Stimulated activated CD4-positive, alpha-beta T cell treated with anti-CD3 and anti-CD28 coated beads, Interleukin-2, amount 100 ng/mL, for 48 hours (primary cell): Measurements from ENCODE around the gene IL1RAP.

ENCODE experiments used
- DNase-seq, 2 donors: peaks; one replicate each; pipeline ENCODE4 v3.0.0-alpha.2; 2020

The IL1RAP gene

DNA sequence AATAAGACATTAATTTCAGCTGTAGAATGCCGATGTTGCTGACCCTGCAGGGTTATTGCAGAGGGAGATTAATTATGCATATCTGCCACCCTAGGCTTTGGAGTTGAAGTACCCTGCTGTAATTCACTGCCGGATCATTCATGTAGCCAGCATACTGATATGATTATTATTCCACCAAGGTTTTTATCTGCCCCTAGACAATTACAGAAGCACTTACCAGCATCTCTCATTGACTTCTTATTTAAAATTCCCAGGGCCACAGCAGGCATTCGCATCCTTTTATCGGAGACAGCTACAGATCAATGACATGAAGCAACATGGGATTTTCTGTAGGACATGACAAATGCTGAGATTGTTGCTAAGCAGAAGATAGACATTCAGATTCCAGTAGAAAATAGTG is 31.3 kb downstream of the IL1RAP start:
- DNase-seq: no peak

GRCh38 chr3:190546881-190547510 is 33.1 kb downstream of the IL1RAP start:
- DNase-seq: no peak

DNA sequence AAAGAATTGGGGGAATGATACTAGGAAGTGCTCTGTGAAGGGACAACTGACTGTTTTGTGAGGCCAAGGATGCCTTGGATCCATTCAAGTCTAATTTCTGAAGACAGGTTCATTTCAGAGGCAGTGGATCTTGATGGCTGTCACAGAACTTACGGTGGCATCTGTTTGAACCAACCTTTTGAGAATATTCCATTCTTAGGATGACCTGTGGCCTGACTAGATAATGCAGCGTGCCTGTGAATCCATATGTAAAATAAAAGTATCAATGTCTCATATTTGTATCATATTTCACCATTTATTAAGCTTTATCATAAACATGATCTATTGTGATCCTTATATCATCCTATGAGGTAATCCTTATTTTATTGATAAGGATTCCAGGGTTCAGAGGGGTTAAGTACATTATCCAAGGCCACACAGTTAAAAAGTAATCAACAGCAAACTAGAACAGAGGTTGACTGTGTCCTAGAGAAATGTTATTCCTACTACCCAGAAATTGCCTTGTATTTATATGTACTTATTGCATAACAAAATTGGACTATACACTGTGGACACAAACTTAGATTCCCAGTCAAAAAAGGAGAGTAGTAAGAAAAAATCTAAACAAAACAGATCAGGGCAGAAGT is 34.3 kb downstream of the IL1RAP start:
- DNase-seq: no peak

DNA sequence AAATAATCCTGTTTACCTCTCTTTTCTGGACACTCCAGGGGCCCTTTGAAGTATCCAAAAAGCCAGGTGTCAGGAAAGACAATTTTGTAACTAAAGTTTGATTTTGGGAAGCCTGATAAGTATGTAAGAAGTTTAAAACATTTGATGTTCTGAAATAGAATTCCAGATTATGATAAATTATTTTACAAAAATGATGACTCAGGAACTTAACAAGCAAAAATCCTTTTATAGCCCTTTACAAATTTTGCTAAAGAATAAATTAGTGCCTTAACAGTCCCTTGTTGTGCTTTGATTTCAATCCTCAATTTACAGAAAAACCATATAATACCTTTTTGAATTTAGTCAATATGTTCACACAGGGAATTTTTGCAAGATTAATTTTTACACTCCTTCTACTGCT is 38.1 kb downstream of the IL1RAP start:
- DNase-seq: no peak

- DNase-seq: no peak
These were observed 39.3 kb downstream of the IL1RAP start for GRCh38 chr3:190552969-190553759.

- no peak for DNase-seq
These were observed 40.3 kb downstream of the IL1RAP start for GRCh38 chr3:190554197-190554596.

DNA sequence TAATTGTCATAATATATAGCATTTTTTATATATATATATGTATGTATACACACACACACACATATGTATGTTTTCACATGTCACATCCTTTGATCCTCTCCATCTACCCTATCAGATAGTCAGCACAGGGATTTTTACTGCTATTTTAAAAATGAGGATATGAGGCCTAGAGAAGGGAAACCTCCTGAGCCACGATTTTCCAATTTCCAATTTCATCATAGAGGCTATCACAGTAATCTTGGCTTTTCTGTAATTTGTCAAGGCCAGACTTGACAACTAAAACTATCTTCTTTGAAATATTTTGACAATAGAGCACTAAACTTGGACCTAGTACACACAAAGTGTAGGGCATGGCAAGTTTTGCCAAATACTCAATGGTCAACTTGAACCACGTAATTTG is 42.5 kb downstream of the IL1RAP start:
- no peak for DNase-seq

DNA sequence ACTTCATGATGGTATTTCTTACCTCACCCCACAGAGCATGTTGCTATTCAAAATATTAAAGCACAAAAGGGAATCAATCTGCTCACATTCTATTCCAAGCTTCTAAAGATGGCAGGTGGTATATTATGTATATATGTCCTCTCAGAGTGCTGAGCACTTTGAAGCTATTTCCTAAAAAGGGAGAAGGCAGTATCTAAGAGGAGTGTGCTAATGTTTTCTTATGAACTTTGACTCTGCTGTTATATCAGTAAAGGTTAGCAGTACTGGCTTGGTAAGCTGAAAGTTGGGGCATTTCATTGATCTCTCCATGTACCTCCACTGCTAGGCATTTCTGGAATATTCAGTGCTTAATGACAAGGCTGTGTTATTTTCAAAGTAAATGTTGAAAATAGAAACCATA is 43.4 kb downstream of the IL1RAP start:
- no peak for DNase-seq

DNA sequence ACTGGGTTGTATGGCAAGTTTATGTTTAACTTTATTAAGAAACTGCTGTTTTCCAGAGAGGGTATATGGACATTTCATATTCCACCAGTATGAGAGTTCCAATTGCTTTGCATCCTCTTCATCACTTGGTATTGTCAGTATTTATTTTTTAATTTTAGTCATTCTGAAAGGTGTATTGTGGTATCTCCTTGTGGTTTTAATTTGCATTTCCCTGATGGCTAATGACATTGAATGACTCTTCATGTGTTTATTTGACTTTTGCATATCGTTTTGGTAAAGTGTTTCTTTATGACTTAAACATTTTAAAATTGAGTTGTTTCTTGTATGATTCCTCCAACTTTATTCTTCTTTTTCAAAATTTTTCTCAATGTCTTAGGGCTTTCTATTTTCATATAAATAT is 44.4 kb downstream of the IL1RAP start:
- no peak for DNase-seq

DNA sequence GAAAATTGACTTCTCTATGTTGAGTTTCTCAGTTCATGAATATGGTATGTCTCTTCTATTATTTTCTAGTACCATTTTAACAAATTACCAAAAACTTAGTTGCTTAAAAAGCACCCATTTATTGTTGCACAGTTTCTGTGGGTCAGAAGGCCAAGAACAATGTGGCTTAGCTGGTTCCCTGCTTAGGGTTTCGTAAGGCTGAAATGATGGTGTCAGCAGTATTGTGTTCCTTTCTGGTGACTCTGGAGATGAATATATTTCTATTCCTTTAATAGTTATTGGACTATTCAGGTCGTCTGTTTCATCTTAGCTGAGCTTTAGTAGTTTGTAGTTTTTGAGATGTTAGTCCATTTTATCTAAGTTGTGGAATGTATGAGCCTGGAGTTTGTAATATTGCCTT is 44.9 kb downstream of the IL1RAP start:
- DNase-seq: no peak

DNA sequence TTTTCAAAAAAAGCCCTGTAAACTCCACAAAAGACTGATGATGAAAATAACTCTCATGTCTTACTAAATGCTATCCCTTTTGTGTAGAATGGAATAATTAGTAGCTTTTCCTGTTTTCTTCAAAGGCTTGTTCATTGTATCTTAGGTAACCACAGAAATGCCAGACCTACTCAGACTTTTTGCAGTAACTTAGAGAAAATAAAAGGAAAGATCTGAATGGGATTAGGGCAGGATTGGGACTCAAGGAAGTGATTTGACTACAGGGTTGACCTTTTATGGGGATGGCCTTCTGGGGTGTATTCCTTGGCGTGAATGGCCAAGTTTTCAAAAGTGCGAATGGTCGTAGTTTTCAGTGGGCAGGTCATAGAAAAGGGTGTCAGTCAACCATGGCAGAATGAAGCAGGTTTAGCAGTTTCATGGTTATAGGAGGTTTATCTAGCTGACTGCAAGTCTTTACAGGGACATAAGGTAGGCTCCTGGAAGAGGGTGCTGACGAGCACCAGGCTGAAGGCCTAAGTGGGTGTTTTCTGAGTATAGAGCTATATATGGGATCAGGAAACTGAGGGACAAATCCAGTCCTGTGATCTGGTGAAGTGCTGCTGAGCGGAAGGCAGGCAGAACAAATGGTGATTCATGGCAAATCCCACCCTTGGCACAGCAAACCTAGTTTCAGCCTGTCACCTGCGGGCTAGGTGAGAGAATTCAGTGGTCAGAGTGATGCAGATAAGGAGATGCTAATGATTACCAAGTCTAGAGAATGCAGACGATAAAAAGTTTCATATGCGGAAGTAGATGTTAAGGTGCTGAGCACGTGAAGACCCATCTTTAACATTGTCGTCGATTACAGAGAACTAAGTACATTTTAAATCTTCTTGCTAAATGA is 46.4 kb downstream of the IL1RAP start:
- no peak for DNase-seq

DNA sequence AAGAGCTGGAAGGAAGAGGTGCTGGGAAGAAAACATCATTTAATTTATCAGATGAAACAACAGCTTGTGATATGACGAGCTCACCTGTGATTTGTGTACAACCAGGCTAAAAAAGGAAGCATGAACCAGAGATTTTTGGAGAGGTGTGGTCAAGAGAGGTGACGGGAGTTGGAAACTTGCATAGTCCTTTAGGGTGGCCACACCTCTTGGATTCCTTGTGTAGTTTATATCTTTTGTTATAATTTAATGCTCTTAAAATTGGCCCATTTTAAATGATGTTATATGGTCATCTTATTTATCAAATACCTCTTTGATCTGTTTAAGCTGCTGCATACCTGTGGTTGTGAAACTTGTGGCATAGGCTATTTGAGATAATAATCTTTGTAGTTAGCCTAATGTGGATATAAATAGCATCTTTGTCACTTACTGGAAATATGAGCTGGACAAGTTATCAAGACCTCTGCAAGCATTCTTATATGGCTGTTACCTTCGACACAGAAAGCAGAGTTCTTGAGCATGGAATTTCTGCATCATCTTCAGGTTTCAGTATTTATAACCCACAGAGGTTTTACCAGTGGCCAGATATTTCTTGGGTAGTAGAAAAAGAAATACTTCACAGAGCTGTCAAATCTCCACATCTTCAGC is 49.1 kb downstream of the IL1RAP start:
- DNase-seq: no peak

- no peak for DNase-seq
These were observed 50.3 kb downstream of the IL1RAP start for GRCh38 chr3:190564175-190564574.

DNA sequence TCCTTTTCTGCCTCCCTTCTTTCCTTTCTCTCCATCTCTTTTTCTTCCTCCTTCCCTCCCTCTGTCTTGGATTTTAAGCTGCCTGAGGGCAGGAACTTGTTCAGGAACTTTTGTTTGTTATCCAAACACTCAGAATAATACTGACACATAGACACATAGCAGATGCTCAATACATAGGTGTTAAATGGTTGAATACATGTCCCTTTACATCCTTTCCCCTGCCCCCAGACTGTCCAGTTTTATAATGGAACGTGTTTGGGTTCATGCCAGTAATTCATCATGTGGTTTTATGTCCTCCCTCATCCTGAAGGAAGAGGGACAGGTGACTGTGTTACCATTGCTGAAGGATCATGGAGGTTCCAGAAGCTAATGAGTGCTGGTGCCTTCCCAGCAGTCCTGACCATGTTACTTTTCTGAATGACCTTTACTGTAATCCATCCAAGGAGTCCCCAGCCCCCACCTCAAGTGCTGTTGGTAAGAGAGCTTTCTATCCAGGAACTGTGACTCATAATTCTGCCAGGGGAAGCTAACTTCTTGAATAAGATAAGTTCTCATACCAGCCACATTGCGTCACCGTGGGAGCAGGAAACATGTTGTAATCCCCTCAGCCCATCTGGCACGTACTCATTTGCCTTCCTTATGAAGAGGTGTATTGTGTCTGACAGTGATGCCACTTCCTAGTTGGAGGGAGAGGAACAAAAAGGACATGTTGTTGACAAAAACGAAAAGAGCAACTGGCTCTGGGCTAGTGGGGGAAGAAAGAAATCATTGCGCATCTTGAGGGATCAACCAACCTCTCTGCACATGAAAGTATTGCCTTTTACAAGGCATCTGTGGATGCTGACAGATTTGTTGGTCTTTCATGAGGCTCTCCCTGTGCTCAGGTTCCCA is 52.4 kb downstream of the IL1RAP start:
- peak; percentile 56 to 58 for DNase-seq

- DNase-seq: no peak
These were observed 54.2 kb downstream of the IL1RAP start for GRCh38 chr3:190568036-190568435.

- DNase-seq: no peak
These were observed 60.6 kb downstream of the IL1RAP start for GRCh38 chr3:190574473-190574872.

DNA sequence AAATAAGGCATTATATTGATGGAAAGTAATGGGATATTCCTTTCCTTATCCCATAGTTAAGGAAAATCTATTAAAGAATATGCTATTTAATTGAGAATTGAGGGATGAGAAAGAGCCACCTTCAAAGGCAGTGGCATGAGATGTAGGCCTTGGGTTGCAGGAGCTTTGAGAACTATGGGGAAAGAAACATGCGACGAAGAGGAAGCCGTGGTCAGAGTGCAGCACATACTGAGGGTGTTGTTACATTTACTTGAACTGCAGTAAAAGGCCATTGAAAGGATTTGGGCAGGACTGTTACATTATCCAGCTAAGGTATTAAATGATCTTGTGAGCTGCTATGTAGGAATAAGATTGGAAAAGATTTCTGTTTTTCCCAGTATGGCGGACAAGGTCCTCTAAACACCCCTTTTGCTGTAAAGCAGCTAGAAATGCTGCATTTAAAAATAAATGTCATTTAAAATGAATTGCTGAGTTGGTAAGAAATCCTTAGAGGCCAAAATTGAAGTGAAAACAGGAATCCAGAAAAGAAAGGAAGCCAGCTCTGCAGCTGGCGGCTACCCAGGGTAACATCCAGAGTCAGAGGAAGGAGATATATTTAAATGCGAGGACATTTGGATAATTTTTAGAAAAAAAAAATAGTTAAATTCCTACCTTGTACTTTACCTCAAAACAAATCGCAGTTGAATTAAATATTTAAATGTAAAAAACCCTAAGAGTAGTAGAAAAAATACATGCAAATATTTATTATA is 61.7 kb downstream of the IL1RAP start:
- no peak for DNase-seq

- DNase-seq: no peak
These were observed 63.3 kb downstream of the IL1RAP start for GRCh38 chr3:190577225-190577624.

- DNase-seq: no peak
These were observed 65.7 kb downstream of the IL1RAP start for GRCh38 chr3:190579514-190580137.

DNA sequence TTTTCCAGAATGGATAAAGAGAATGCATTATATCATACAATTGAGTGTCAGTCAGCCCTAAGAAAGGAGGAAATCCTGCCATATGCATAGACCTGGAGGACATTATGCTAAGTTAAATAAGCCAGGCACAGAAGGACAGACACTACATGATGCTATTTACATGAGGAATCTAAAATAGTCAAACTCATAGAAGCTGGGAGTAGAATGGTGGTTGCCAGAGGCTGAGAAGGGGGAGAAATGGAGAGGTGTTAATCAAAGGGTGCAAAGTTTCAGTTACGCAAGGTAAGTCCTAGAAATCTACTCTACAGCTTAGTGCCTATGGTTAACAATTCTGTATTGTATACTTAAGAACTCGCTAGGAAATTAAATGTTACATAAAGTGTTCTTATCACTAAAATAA is 66.5 kb downstream of the IL1RAP start:
- no peak for DNase-seq
